ENCODE results near the gene FAM171A1.

Gene FAM171A1

GRCh38 chr10:15230257-15230656 is 140.8 kb downstream of the FAM171A1 start:
- Mint-ChIP-seq H3K9me3 (peaks cover 5 to 8% of the 10 kb centered on the region in 2 donors), H3K36me3 (no peaks in the 10 kb centered on the region), H3K27me3 (peaks cover 18 to 22% of the 10 kb centered on the region in 2 donors), H3K27ac (no peak overlapping the region), H3K4me3 (no peak overlapping the region), H3K4me1 (no peaks in the 10 kb centered on the region)
- DNase-seq (no peak), ATAC-seq (replicated peaks) (no peak)

- ATAC-seq (replicated peaks) (no peak), DNase-seq (no peak)
- Mint-ChIP-seq H3K9me3 (peaks cover 12 to 16% of the 10 kb centered on the region in 2 donors), H3K27me3 (peaks cover 18 to 22% of the 10 kb centered on the region in 2 donors), H3K36me3 (peaks cover 4 to 5% of the 10 kb centered on the region in 2 donors), H3K4me1 (no peaks in the 10 kb centered on the region), H3K4me3 (no peak overlapping the region), H3K27ac (no peak overlapping the region)
These were observed 141.8 kb downstream of the FAM171A1 start for GRCh38 chr10:15229268-15229667.

GRCh38 chr10:15228426-15228825 is 142.7 kb downstream of the FAM171A1 start:
- no peak for ATAC-seq (replicated peaks)
- peaks cover 18 to 22% of the 10 kb centered on the region in 2 donors for H3K27me3 Mint-ChIP-seq
- no peak overlapping the region for H3K27ac Mint-ChIP-seq
- DNase-seq, result no peak
- H3K36me3 Mint-ChIP-seq, result peaks cover 7 to 9% of the 10 kb centered on the region in 2 donors
- H3K4me1 Mint-ChIP-seq, result no peaks in the 10 kb centered on the region
- no peak overlapping the region for H3K4me3 Mint-ChIP-seq
- H3K9me3 Mint-ChIP-seq, result peaks cover 16 to 20% of the 10 kb centered on the region in 2 donors

- no peak overlapping the region for H3K27ac Mint-ChIP-seq
- H3K36me3 Mint-ChIP-seq, result peaks cover 7 to 9% of the 10 kb centered on the region in 2 donors
- peaks cover 16 to 20% of the 10 kb centered on the region in 2 donors for H3K9me3 Mint-ChIP-seq
- H3K4me3 Mint-ChIP-seq, result no peak overlapping the region
- ATAC-seq (replicated peaks), result no peak
- H3K4me1 Mint-ChIP-seq, result no peaks in the 10 kb centered on the region
- DNase-seq, result no peak
- peaks cover 18 to 22% of the 10 kb centered on the region in 2 donors for H3K27me3 Mint-ChIP-seq
These were observed 143.3 kb downstream of the FAM171A1 start for GRCh38 chr10:15227611-15228372.

- Mint-ChIP-seq H3K9me3 (peaks cover 16 to 20% of the 10 kb centered on the region in 2 donors), H3K36me3 (peaks cover 7 to 9% of the 10 kb centered on the region in 2 donors), H3K27me3 (peaks cover 16 to 18% of the 10 kb centered on the region in 2 donors), H3K4me1 (no peaks in the 10 kb centered on the region), H3K27ac (no peak overlapping the region), H3K4me3 (no peak overlapping the region)
- no peak for ATAC-seq (replicated peaks)
- DNase-seq, result no peak
These were observed 145.6 kb downstream of the FAM171A1 start for GRCh38 chr10:15225511-15225910.

GRCh38 chr10:15224948-15225347 is 146.1 kb downstream of the FAM171A1 start:
- peaks cover 14 to 17% of the 10 kb centered on the region in 2 donors for H3K27me3 Mint-ChIP-seq
- H3K36me3 Mint-ChIP-seq, result peaks cover 7 to 9% of the 10 kb centered on the region in 2 donors
- peaks cover 16 to 20% of the 10 kb centered on the region in 2 donors for H3K9me3 Mint-ChIP-seq
- no peak for ATAC-seq (replicated peaks)
- H3K27ac Mint-ChIP-seq, result no peak overlapping the region
- no peaks in the 10 kb centered on the region for H3K4me1 Mint-ChIP-seq
- no peak overlapping the region for H3K4me3 Mint-ChIP-seq
- no peak for DNase-seq

- Mint-ChIP-seq H3K27me3 (peaks cover 5% of the 10 kb centered on the region in 2 donors), H3K9me3 (peaks cover 12 to 13% of the 10 kb centered on the region in 2 donors), H3K4me3 (no peak overlapping the region), H3K36me3 (peaks cover 7 to 9% of the 10 kb centered on the region in 2 donors), H3K27ac (no peak overlapping the region), H3K4me1 (no peaks in the 10 kb centered on the region)
- DNase-seq (no peak), ATAC-seq (replicated peaks) (no peak)
These were observed 147.9 kb downstream of the FAM171A1 start for GRCh38 chr10:15223174-15223573.

- Mint-ChIP-seq H3K27me3 (peaks cover 4 to 5% of the 10 kb centered on the region in 2 donors), H3K4me3 (no peak overlapping the region), H3K27ac (no peak overlapping the region), H3K4me1 (no peaks in the 10 kb centered on the region), H3K36me3 (peaks cover 7 to 9% of the 10 kb centered on the region in 2 donors), H3K9me3 (peaks cover 12 to 13% of the 10 kb centered on the region in 2 donors)
- ATAC-seq (replicated peaks) (no peak), DNase-seq (no peak)
These were observed 148.6 kb downstream of the FAM171A1 start for GRCh38 chr10:15222511-15222910.

GRCh38 chr10:15220445-15220844 is 150.6 kb downstream of the FAM171A1 start:
- Mint-ChIP-seq H3K4me1 (no peaks in the 10 kb centered on the region), H3K27me3 (no peaks in the 10 kb centered on the region), H3K4me3 (no peak overlapping the region), H3K27ac (no peak overlapping the region), H3K9me3 (peaks cover 11 to 12% of the 10 kb centered on the region in 2 donors), H3K36me3 (peaks cover 7 to 9% of the 10 kb centered on the region in 2 donors)
- DNase-seq (no peak), ATAC-seq (replicated peaks) (no peak)

- H3K27ac Mint-ChIP-seq, result no peak overlapping the region
- DNase-seq (no peak), ATAC-seq (replicated peaks) (no peak)
- no peaks in the 10 kb centered on the region for H3K4me1 Mint-ChIP-seq
- peaks cover 3 to 5% of the 10 kb centered on the region in 2 donors for H3K27me3 Mint-ChIP-seq
- no peak overlapping the region for H3K4me3 Mint-ChIP-seq
- H3K36me3 Mint-ChIP-seq, result no peaks in the 10 kb centered on the region
- no peaks in the 10 kb centered on the region for H3K9me3 Mint-ChIP-seq
These were observed 154.4 kb downstream of the FAM171A1 start for GRCh38 chr10:15216700-15217099.

GRCh38 chr10:15214237-15214636 is 156.9 kb downstream of the FAM171A1 start:
- Mint-ChIP-seq H3K27me3 (peaks cover 6% of the 10 kb centered on the region in 2 donors), H3K4me1 (peaks cover 0 to 5% of the 10 kb centered on the region in 2 donors), H3K27ac (no peak overlapping the region), H3K36me3 (no peaks in the 10 kb centered on the region), H3K9me3 (no peaks in the 10 kb centered on the region), H3K4me3 (no peak overlapping the region)
- ATAC-seq (replicated peaks) (no peak), DNase-seq (no peak)

- H3K27me3 Mint-ChIP-seq, result peaks cover 6% of the 10 kb centered on the region in 2 donors
- H3K9me3 Mint-ChIP-seq, result no peaks in the 10 kb centered on the region
- no peak overlapping the region for H3K4me3 Mint-ChIP-seq
- H3K36me3 Mint-ChIP-seq, result no peaks in the 10 kb centered on the region
- H3K4me1 Mint-ChIP-seq, result peaks cover 6 to 8% of the 10 kb centered on the region in 2 donors
- DNase-seq (no peak), ATAC-seq (replicated peaks) (no peak)
- H3K27ac Mint-ChIP-seq, result no peak overlapping the region
These were observed 157.6 kb downstream of the FAM171A1 start for GRCh38 chr10:15213461-15213861.

- Mint-ChIP-seq H3K4me3 (no peak overlapping the region), H3K4me1 (peaks cover 12 to 17% of the 10 kb centered on the region in 2 donors), H3K27ac (no peak overlapping the region), H3K27me3 (peaks cover 6% of the 10 kb centered on the region in 2 donors), H3K9me3 (no peaks in the 10 kb centered on the region), H3K36me3 (no peaks in the 10 kb centered on the region)
- DNase-seq (no peak), ATAC-seq (replicated peaks) (no peak)
These were observed 159.6 kb downstream of the FAM171A1 start for GRCh38 chr10:15211464-15211979.

- no peak overlapping the region for H3K27ac Mint-ChIP-seq
- H3K4me3 Mint-ChIP-seq, result no peak overlapping the region
- DNase-seq (no peak), ATAC-seq (replicated peaks) (no peak)
- peaks cover 12 to 17% of the 10 kb centered on the region in 2 donors for H3K4me1 Mint-ChIP-seq
- H3K27me3 Mint-ChIP-seq, result peaks cover 6% of the 10 kb centered on the region in 2 donors
- no peaks in the 10 kb centered on the region for H3K9me3 Mint-ChIP-seq
- H3K36me3 Mint-ChIP-seq, result no peaks in the 10 kb centered on the region
These were observed 160.6 kb downstream of the FAM171A1 start for GRCh38 chr10:15210521-15210920.

Data from stimulated activated naive B cell treated with anti-CD40 and anti-IgM and Interleukin-4, amounts not matched to agents 10 μg/mL and 1 μg/mL and 100 μg/mL, for 72 hours (primary cell).